ENCODE results near the gene FOCAD.

FOCAD gene

DNA sequence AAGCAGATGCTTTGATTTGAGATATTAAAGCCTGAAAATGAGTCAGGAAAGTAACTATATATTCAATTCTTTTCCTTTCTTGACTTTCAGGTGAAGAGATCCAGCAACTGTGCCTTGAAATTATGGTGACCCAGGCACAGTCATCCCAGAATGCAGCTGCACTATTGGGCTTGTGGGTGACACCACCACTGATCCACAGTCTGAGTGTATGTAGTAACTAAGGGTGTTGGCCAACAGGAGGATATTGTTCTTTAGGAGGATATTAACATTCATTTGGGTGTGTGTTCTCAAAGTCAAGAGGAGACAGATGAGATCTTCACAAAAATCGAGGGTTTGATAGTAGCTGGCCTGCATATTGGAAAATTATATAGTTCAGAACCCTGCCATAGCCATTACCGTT, 294.2 kb downstream of the FOCAD start:
- no peaks in the 10 kb centered on the region for H3K27me3 ChIP-seq (ENCODE audit: control insufficient read depth in 3 of 3, insufficient read depth in 3 of 3, low read depth in 1 of 3, low read length in 3 of 3)
- H3K18ac ChIP-seq (ENCODE audit: low read length): no peak overlapping the region
- H3K79me1 ChIP-seq (ENCODE audit: low read depth, low read length): no peaks in the 10 kb centered on the region
- H2BK120ac ChIP-seq (ENCODE audit: low read depth, low read length): no peak overlapping the region
- H3K4me3 ChIP-seq (ENCODE audit: low read length in 2 of 2): no peak overlapping the region
- H3K23ac ChIP-seq (ENCODE audit: low read depth, low read length, poor library complexity): no peak overlapping the region
- H3K36me3 ChIP-seq (replicated peaks in 1 of 2; ENCODE audit: control insufficient read depth in 2 of 2, insufficient read depth in 2 of 2, low read length in 2 of 2): peaks cover 8 to 46% of the 10 kb centered on the region in 2 donors
- no peak overlapping the region for H3K9ac ChIP-seq (ENCODE audit: low read depth, low read length, poor library complexity)
- H3K9me3 ChIP-seq (replicated peaks in 1 of 2; ENCODE audit: control insufficient read depth in 2 of 2, insufficient read depth in 1 of 2, low read depth in 1 of 2, low read length in 2 of 2): peaks cover 0 to 2% of the 10 kb centered on the region in 2 donors
- H2AK5ac ChIP-seq (ENCODE audit: low read depth, low read length): no peak overlapping the region
- no peak overlapping the region for H4K8ac ChIP-seq (ENCODE audit: low read depth, low read length)
- no peak overlapping the region for H2BK5ac ChIP-seq (ENCODE audit: low read length)
- H3K4me1 ChIP-seq (ENCODE audit: control insufficient read depth in 2 of 2, insufficient read depth in 1 of 2, low read depth in 1 of 2, low read length in 2 of 2): peaks cover 0 to 1% of the 10 kb centered on the region in 2 donors
- no peak overlapping the region for H3K27ac ChIP-seq (replicated peaks; ENCODE audit: low read length)
- no peak overlapping the region for H2BK12ac ChIP-seq (ENCODE audit: low read length)
- H2BK15ac ChIP-seq (ENCODE audit: low read length): no peak overlapping the region
- DNase-seq (ENCODE audit: low spot score): no peak
- WGBS, 2 donors (ENCODE audit: extremely low coverage in 2 of 2, insufficient read length in 2 of 2, insufficient replicate concordance in 1 of 2): no CpG with 5 or more reads among the region's 2 CpGs
- no peak overlapping the region for H3K4ac ChIP-seq (ENCODE audit: low read length)
- H3K14ac ChIP-seq (ENCODE audit: low read length): no peak overlapping the region
- H4K91ac ChIP-seq (ENCODE audit: low read depth, low read length, poor library complexity): no peak overlapping the region
- no peak overlapping the region for H3K4me2 ChIP-seq (ENCODE audit: insufficient read depth, low read length, poor library complexity, severe bottlenecking)
- H2AFZ ChIP-seq (ENCODE audit: low read length): no peak overlapping the region

DNA sequence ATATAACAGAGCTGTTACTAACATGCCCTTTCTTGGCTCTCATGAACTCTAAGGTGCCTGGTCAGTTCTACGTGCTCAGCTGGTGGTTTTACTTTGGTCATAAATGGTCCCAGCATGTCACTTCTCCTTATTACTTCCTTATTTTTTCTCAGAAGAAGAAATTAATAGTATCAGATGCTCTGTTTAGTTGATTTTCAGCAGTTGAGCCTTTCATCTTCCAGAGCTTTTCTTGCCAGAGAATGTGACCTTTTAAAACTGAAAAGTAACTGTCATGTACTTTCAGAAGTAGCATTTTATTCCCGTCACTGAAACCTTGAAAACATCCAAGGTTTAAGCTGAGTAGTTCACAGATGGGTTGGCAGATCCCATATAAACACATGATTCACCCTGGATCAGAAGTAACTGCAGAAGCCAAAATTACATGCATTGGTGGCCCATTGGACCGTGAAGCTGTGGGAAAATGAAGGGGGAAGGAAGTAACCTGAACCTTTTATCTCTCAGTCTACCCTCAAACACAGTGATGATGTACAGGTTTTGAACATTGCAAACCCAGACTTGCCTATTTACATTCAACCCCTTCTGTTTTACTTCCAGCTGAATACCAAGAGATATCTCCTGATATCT, 296.9 kb downstream of the FOCAD start:
- Histone ChIP-seq H2BK120ac (ENCODE audit: low read depth, low read length) (no peak overlapping the region), H3K4ac (ENCODE audit: low read length) (no peak overlapping the region), H2BK15ac (ENCODE audit: low read length) (no peak overlapping the region), H3K18ac (ENCODE audit: low read length) (no peak overlapping the region), H3K4me1 (ENCODE audit: control insufficient read depth in 2 of 2, insufficient read depth in 1 of 2, low read depth in 1 of 2, low read length in 2 of 2) (peaks cover 0 to 1% of the 10 kb centered on the region in 2 donors), H3K36me3 (replicated peaks in 1 of 2; ENCODE audit: control insufficient read depth in 2 of 2, insufficient read depth in 2 of 2, low read length in 2 of 2) (peaks cover 8 to 58% of the 10 kb centered on the region in 2 donors), H3K9ac (ENCODE audit: low read depth, low read length, poor library complexity) (no peak overlapping the region), H3K27me3 (ENCODE audit: control insufficient read depth in 3 of 3, insufficient read depth in 3 of 3, low read depth in 1 of 3, low read length in 3 of 3) (no peaks in the 10 kb centered on the region), H4K91ac (ENCODE audit: low read depth, low read length, poor library complexity) (no peak overlapping the region), H3K9me3 (replicated peaks in 1 of 2; ENCODE audit: control insufficient read depth in 2 of 2, insufficient read depth in 1 of 2, low read depth in 1 of 2, low read length in 2 of 2) (peaks cover 0 to 2% of the 10 kb centered on the region in 2 donors), H3K4me3 (ENCODE audit: low read length in 2 of 2) (no peak overlapping the region), H3K14ac (ENCODE audit: low read length) (no peak overlapping the region), H3K4me2 (ENCODE audit: insufficient read depth, low read length, poor library complexity, severe bottlenecking) (no peak overlapping the region), H3K23ac (ENCODE audit: low read depth, low read length, poor library complexity) (no peak overlapping the region), H2AK5ac (ENCODE audit: low read depth, low read length) (no peak overlapping the region), H2BK5ac (ENCODE audit: low read length) (no peak overlapping the region), H3K27ac (replicated peaks; ENCODE audit: low read length) (no peak overlapping the region), H2BK12ac (ENCODE audit: low read length) (no peak overlapping the region), H2AFZ (ENCODE audit: low read length) (no peak overlapping the region), H3K79me1 (ENCODE audit: low read depth, low read length) (no peaks in the 10 kb centered on the region), H4K8ac (ENCODE audit: low read depth, low read length) (no peak overlapping the region)
- no peak for DNase-seq (ENCODE audit: low spot score)
- no CpG with 5 or more reads among the region's 3 CpGs for WGBS, 2 donors (ENCODE audit: extremely low coverage in 2 of 2, insufficient read length in 2 of 2, insufficient replicate concordance in 1 of 2)

DNA sequence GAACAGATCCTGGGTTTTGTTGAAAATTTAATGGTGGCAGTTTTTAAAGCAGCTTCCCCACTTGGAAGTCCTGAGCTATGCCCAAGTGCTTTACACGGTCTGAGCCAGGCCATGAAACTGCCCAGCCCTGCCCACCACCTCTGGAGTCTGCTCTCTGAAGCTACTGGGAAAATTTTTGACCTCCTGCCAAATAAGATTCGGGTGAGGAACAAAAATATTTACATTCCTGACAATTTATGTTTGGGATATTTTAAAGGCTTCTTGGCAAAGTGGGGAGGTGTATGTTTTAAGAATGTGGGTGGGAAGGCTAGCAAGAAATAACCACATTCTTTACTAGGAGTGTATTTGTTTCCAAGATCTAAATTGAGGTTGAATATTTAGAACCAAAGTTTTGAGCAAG, 297.4 kb downstream of the FOCAD start:
- H3K4ac ChIP-seq (ENCODE audit: low read length): no peak overlapping the region
- no peak overlapping the region for H3K27ac ChIP-seq (replicated peaks; ENCODE audit: low read length)
- H3K14ac ChIP-seq (ENCODE audit: low read length): no peak overlapping the region
- no CpG with 5 or more reads among the region's 2 CpGs for WGBS, 2 donors (ENCODE audit: extremely low coverage in 2 of 2, insufficient read length in 2 of 2, insufficient replicate concordance in 1 of 2)
- no peak overlapping the region for H2AK5ac ChIP-seq (ENCODE audit: low read depth, low read length)
- H3K27me3 ChIP-seq (ENCODE audit: control insufficient read depth in 3 of 3, insufficient read depth in 3 of 3, low read depth in 1 of 3, low read length in 3 of 3): no peaks in the 10 kb centered on the region
- H3K4me2 ChIP-seq (ENCODE audit: insufficient read depth, low read length, poor library complexity, severe bottlenecking): no peak overlapping the region
- H3K4me3 ChIP-seq (ENCODE audit: low read length in 2 of 2): no peak overlapping the region
- H3K9me3 ChIP-seq (replicated peaks in 1 of 2; ENCODE audit: control insufficient read depth in 2 of 2, insufficient read depth in 1 of 2, low read depth in 1 of 2, low read length in 2 of 2): peaks cover 0 to 2% of the 10 kb centered on the region in 2 donors
- H4K8ac ChIP-seq (ENCODE audit: low read depth, low read length): no peak overlapping the region
- H2BK120ac ChIP-seq (ENCODE audit: low read depth, low read length): no peak overlapping the region
- no peak overlapping the region for H2BK12ac ChIP-seq (ENCODE audit: low read length)
- H3K23ac ChIP-seq (ENCODE audit: low read depth, low read length, poor library complexity): no peak overlapping the region
- H4K91ac ChIP-seq (ENCODE audit: low read depth, low read length, poor library complexity): no peak overlapping the region
- H3K36me3 ChIP-seq (replicated peaks in 1 of 2; ENCODE audit: control insufficient read depth in 2 of 2, insufficient read depth in 2 of 2, low read length in 2 of 2): peaks cover 10 to 60% of the 10 kb centered on the region in 2 donors
- DNase-seq (ENCODE audit: low spot score): no peak
- no peak overlapping the region for H2BK5ac ChIP-seq (ENCODE audit: low read length)
- no peak overlapping the region for H3K9ac ChIP-seq (ENCODE audit: low read depth, low read length, poor library complexity)
- H2BK15ac ChIP-seq (ENCODE audit: low read length): no peak overlapping the region
- no peak overlapping the region for H3K18ac ChIP-seq (ENCODE audit: low read length)
- no peak overlapping the region for H2AFZ ChIP-seq (ENCODE audit: low read length)
- H3K79me1 ChIP-seq (ENCODE audit: low read depth, low read length): no peaks in the 10 kb centered on the region
- peaks cover 0 to 1% of the 10 kb centered on the region in 2 donors for H3K4me1 ChIP-seq (ENCODE audit: control insufficient read depth in 2 of 2, insufficient read depth in 1 of 2, low read depth in 1 of 2, low read length in 2 of 2)

DNA sequence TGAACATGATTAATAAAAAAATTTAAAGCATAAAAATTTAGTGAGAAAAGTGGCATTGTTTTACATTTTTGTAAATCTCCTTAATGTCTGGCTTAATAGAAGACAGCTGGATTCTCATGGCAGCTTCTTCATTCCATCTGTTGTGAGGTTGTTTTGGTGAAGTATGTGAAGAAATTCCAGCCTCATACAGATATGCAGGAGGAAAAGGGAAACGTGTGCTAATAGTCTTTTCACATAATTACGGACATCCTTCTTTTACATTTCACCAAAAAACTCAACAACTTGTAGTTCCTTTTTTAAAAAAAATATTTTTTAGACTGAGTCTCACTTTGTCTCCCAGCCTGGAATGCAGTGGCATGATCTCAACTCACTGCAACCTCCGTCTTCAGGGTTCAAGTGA, 300.4 kb downstream of the FOCAD start:
- H3K18ac ChIP-seq (ENCODE audit: low read length): no peak overlapping the region
- no peak overlapping the region for H3K4me2 ChIP-seq (ENCODE audit: insufficient read depth, low read length, poor library complexity, severe bottlenecking)
- DNase-seq (ENCODE audit: low spot score): no peak
- H2BK5ac ChIP-seq (ENCODE audit: low read length): no peak overlapping the region
- H3K27me3 ChIP-seq (ENCODE audit: control insufficient read depth in 3 of 3, insufficient read depth in 3 of 3, low read depth in 1 of 3, low read length in 3 of 3): no peaks in the 10 kb centered on the region
- no peak overlapping the region for H2AK5ac ChIP-seq (ENCODE audit: low read depth, low read length)
- H3K27ac ChIP-seq (replicated peaks; ENCODE audit: low read length): no peak overlapping the region
- peaks cover 3 to 66% of the 10 kb centered on the region in 2 donors for H3K36me3 ChIP-seq (replicated peaks in 1 of 2; ENCODE audit: control insufficient read depth in 2 of 2, insufficient read depth in 2 of 2, low read length in 2 of 2)
- no peak overlapping the region for H2AFZ ChIP-seq (ENCODE audit: low read length)
- no peak overlapping the region for H2BK12ac ChIP-seq (ENCODE audit: low read length)
- H4K91ac ChIP-seq (ENCODE audit: low read depth, low read length, poor library complexity): no peak overlapping the region
- H3K79me1 ChIP-seq (ENCODE audit: low read depth, low read length): no peaks in the 10 kb centered on the region
- peaks cover 0 to 1% of the 10 kb centered on the region in 2 donors for H3K4me1 ChIP-seq (ENCODE audit: control insufficient read depth in 2 of 2, insufficient read depth in 1 of 2, low read depth in 1 of 2, low read length in 2 of 2)
- H3K9me3 ChIP-seq (replicated peaks in 1 of 2; ENCODE audit: control insufficient read depth in 2 of 2, insufficient read depth in 1 of 2, low read depth in 1 of 2, low read length in 2 of 2): no peaks in the 10 kb centered on the region
- H2BK120ac ChIP-seq (ENCODE audit: low read depth, low read length): no peak overlapping the region
- H3K9ac ChIP-seq (ENCODE audit: low read depth, low read length, poor library complexity): no peak overlapping the region
- H3K4me3 ChIP-seq (ENCODE audit: low read length in 2 of 2): no peak overlapping the region
- H2BK15ac ChIP-seq (ENCODE audit: low read length): no peak overlapping the region
- 100% methylated on average over 1 of the region's 3 CpGs; no CpG with 5 or more reads in 1 of the 2 donors for WGBS, 2 donors (ENCODE audit: extremely low coverage in 2 of 2, insufficient read length in 2 of 2, insufficient replicate concordance in 1 of 2)
- no peak overlapping the region for H3K14ac ChIP-seq (ENCODE audit: low read length)
- no peak overlapping the region for H3K4ac ChIP-seq (ENCODE audit: low read length)
- H3K23ac ChIP-seq (ENCODE audit: low read depth, low read length, poor library complexity): no peak overlapping the region
- H4K8ac ChIP-seq (ENCODE audit: low read depth, low read length): no peak overlapping the region

All from neuronal stem cell (in vitro differentiated cells).